CMK (cell line): Measurements from ENCODE around the gene USP3.

ENCODE experiments used
- DNase-seq: peaks from one replicate; pipeline ENCODE4 v3.0.0-alpha.2; 2010; ENCODE audit warnings: low read depth

Gene USP3

GRCh38 chr15:63497642-63498467 lies 6.5 kb upstream of the USP3 start:
- peak; percentile 81 for DNase-seq

GRCh38 chr15:63499175-63499549 lies 5.2 kb upstream of the USP3 start:
- DNase-seq, result no peak

GRCh38 chr15:63499611-63500010 lies 4.8 kb upstream of the USP3 start:
- no peak for DNase-seq

GRCh38 chr15:63500265-63501250 lies 3.8 kb upstream of the USP3 start:
- no peak for DNase-seq

GRCh38 chr15:63501256-63502089 lies 2.9 kb upstream of the USP3 start:
- DNase-seq, result no peak

GRCh38 chr15:63502137-63502766 lies 2.1 kb upstream of the USP3 start:
- no peak for DNase-seq

GRCh38 chr15:63502843-63503738 lies 1.3 kb upstream of the USP3 start:
- DNase-seq, result peak; percentile 88

- DNase-seq, result no peak
These were observed 600 bp upstream of the USP3 start for GRCh38 chr15:63503739-63504246.

- DNase-seq, result no peak
These were observed 817 bp downstream of the USP3 start for GRCh38 chr15:63504979-63505841.

GRCh38 chr15:63505842-63506222 lies 1.4 kb downstream of the USP3 start:
- DNase-seq, result no peak

GRCh38 chr15:63506537-63507035 lies 2.2 kb downstream of the USP3 start:
- DNase-seq, result no peak

GRCh38 chr15:63507878-63508818 lies 3.8 kb downstream of the USP3 start:
- DNase-seq, result no peak

GRCh38 chr15:63509056-63509954 lies 4.9 kb downstream of the USP3 start:
- DNase-seq, result no peak

- DNase-seq, result no peak
These were observed 5.9 kb downstream of the USP3 start for GRCh38 chr15:63509955-63510940.

- no peak for DNase-seq
These were observed 7.8 kb downstream of the USP3 start for GRCh38 chr15:63512148-63512547.

GRCh38 chr15:63513271-63513670 lies 8.9 kb downstream of the USP3 start:
- no peak for DNase-seq
